Stimulated activated CD8-positive, alpha-beta memory T cell treated with anti-CD3 and anti-CD28 coated beads, Interleukin-2, amount 100 ng/mL, for 48 hours (primary cell): ENCODE data around the gene RMRP.

Experiments used
- DNase-seq, 2 donors: peaks; one replicate each; pipeline ENCODE4 v3.0.0-alpha.2; 2020; ENCODE audit warnings: low read depth in 2 of 2

The RMRP gene

GRCh38 chr9:35611230-35611797, 46.5 kb downstream of the RMRP start:
- DNase-seq = peak in 1 of 2 donors; percentile 18

GRCh38 chr9:35609820-35610163, 48.0 kb downstream of the RMRP start:
- DNase-seq = no peak

- no peak for DNase-seq
Measured at GRCh38 chr9:35609001-35609819, 48.6 kb downstream of the RMRP start.

DNA sequence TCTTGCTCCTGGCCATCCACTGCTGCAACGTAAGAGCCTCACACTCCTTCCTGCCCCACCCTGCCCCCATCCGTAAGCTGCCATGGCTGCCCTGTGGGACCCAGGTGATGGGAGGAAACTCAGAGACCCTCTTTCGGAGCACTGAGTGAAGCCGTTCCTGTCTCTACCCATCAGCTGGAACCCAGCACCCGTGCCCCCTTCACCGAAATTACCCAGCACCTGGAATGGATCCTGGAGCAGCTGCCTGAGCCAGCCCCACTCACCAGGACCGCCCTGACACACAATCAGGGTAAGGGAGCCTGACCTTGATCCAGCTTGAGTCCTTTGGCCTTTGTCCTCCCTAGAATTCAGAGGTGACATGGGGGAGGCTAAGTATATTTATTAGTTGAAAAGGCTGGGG, 49.6 kb downstream of the RMRP start:
- DNase-seq = no peak
